Mesothelial cell of epicardium (in vitro differentiated cells): Measurements from ENCODE around the gene NQO1. TPM values are rescaled to one million over a fixed set of nuclear protein-coding genes. Genes with fewer than 3 reads are reported as not detected.

Experiments
- DNase-seq, 2 experiments: peaks; one replicate each; pipeline ENCODE4 v3.0.0; 2021; ENCODE audit warnings: low spot score in 2 of 2; ENCODE audit not compliant: unreplicated experiment in 2 of 2
- H3K27ac Mint-ChIP-seq: 2 replicates; pipeline ENCODE4 v1.8.0; 2021; ENCODE audit warnings: mixed read lengths
- H3K27me3 Mint-ChIP-seq: 2 replicates; pipeline ENCODE4 v1.8.0; 2021; ENCODE audit warnings: low read depth, mixed read lengths
- H3K36me3 Mint-ChIP-seq: 2 replicates; pipeline ENCODE4 v1.8.0; 2021; ENCODE audit warnings: mixed read lengths
- H3K4me1 Mint-ChIP-seq: 2 replicates; pipeline ENCODE4 v1.8.0; 2021; ENCODE audit warnings: mixed read lengths
- H3K4me3 Mint-ChIP-seq: 2 replicates; pipeline ENCODE4 v1.8.0; 2021; ENCODE audit warnings: mild to moderate bottlenecking, moderate library complexity, mixed read lengths
- H3K9me3 Mint-ChIP-seq: 2 replicates; pipeline ENCODE4 v1.8.0; 2021; ENCODE audit warnings: mixed read lengths
- total RNA-seq: library from RNA; stranded (reverse); gene quantifications from 3 replicates; pipeline ENCODE4 v1.2.1, GENCODE V29; 2021
- TF ChIP-seq, protein P1 (sequence below): fragments of 200-600 bp; sonication (generic); IDR thresholded peaks from one replicate; pipeline ENCODE4 v1.5.0; 2021; ENCODE audit warnings: antibody characterized with exemption; ENCODE audit not compliant: unreplicated experiment

NQO1 gene
- 30.9 to 33.3 TPM (median 31.8 TPM) in 3 replicates for total RNA-seq

DNA sequence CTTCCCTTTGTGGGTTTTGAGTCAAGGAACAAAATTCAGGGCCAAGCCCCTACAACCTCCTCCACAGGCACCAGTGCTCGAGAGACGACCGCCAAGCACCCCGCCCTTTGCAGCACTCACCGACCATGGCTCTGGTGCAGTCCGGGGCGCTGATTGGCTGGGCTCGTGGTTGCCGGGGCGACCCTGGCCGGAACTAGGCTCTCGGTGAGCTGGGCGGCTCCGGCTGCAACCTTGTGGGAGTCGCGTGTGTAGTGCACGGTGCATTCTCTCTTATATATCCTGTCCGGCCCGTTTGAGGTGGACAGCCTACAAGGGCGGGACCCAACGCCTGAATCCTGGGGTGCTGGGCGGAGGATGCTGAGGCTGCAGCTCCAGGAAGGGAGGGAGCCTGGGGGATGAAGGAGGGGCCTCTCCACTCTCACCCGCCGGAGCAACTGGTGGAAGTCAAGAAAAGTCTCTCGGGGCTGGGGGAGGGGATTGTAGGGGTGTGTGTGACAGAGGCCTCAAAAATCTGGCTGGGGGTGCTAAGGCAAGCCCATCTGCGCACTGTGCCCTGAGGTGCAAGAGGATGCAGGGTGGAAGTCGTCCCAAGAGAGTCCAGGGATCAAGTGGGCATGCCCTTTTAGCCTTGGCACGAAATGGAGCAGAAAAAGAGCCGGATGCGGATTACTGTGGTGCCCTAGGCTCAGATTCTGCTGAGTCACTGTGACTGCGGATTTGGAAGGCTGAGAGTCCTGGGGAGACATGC is at the start of gene NQO1:
NQO1 (minus strand) TSS at position 248 of the 748 bp plus-strand sequence; CDS start at position 127, 121 bp downstream.
- H3K4me3 Mint-ChIP-seq = peak within 1 kb of the TSS; percentile 78
- H3K36me3 Mint-ChIP-seq = peaks cover 2% of the 10 kb centered on the region
- TF ChIP-seq, protein P1, sequence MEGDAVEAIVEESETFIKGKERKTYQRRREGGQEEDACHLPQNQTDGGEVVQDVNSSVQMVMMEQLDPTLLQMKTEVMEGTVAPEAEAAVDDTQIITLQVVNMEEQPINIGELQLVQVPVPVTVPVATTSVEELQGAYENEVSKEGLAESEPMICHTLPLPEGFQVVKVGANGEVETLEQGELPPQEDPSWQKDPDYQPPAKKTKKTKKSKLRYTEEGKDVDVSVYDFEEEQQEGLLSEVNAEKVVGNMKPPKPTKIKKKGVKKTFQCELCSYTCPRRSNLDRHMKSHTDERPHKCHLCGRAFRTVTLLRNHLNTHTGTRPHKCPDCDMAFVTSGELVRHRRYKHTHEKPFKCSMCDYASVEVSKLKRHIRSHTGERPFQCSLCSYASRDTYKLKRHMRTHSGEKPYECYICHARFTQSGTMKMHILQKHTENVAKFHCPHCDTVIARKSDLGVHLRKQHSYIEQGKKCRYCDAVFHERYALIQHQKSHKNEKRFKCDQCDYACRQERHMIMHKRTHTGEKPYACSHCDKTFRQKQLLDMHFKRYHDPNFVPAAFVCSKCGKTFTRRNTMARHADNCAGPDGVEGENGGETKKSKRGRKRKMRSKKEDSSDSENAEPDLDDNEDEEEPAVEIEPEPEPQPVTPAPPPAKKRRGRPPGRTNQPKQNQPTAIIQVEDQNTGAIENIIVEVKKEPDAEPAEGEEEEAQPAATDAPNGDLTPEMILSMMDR = no peak
- peak within 1 kb of the TSS; percentile 97 for H3K27ac Mint-ChIP-seq
- H3K27me3 Mint-ChIP-seq = no peaks in the 10 kb centered on the region
- peaks cover 32% of the 10 kb centered on the region for H3K4me1 Mint-ChIP-seq
- no peaks in the 10 kb centered on the region for H3K9me3 Mint-ChIP-seq
- DNase-seq = peak; percentile 82 to 91

DNA sequence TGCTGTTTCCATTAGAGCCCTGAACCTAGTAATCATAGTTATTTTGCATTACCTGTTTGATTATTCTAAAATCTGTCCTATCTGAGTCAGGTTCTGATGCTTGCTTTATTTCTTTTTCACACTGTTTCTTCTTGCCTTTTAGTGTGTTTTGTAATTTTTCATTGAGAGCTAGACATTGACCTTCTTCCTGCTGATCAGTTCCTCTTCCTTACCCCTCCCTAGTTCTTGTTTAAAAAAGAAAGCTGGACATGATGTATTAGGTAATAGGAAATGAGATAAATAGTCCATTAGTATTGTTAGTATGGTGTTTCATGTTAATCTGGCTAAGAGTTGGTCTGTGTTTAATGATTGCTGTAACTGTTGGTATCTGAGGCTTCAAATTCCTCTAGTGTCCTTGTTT is 49.2 kb upstream of the NQO1 start:
- peaks cover 18% of the 10 kb centered on the region for H3K9me3 Mint-ChIP-seq
- TF ChIP-seq, protein P1 = no peak
- peaks cover 10% of the 10 kb centered on the region for H3K36me3 Mint-ChIP-seq
- no peak overlapping the region for H3K4me3 Mint-ChIP-seq
- DNase-seq = no peak
- no peak overlapping the region for H3K27ac Mint-ChIP-seq
- peaks cover 14% of the 10 kb centered on the region for H3K4me1 Mint-ChIP-seq
- no peaks in the 10 kb centered on the region for H3K27me3 Mint-ChIP-seq

DNA sequence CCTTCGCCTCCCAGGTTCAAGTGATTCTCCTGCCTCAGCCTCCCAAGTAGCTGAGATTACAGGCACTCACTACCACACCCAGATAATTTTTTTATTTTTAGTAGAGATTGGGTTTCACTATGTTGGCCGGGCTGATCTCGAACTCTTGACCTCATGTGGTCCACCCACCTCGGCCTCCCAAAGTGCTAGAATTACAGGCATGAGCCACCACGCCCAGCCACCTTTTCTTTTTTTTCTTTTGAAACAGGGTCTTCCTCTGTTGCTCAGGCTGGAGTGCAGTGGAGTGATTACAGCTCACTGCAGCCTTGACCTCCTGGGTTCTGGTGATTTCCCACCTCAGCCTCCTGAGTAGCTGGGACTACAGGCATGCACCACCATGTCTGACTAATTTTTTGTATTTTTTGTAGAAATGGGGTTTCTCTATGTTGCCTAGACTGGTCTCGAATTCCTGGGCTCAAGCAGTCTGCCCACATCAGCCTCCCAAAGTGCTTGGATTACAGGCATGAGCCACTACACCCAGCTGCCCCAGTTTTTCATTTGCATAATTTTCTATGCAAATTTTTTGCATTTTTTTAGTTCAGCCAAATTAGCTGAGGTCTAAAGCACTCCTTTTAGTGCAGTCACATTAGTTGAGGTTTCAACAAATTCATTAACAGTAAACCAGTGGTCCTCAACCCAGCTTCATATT is 47.0 kb upstream of the NQO1 start:
- peaks cover 7% of the 10 kb centered on the region for H3K4me1 Mint-ChIP-seq
- TF ChIP-seq, protein P1 = no peak
- H3K27ac Mint-ChIP-seq = no peak overlapping the region
- peaks cover 18% of the 10 kb centered on the region for H3K9me3 Mint-ChIP-seq
- no peak overlapping the region for H3K4me3 Mint-ChIP-seq
- no peaks in the 10 kb centered on the region for H3K27me3 Mint-ChIP-seq
- no peak for DNase-seq
- peaks cover 10% of the 10 kb centered on the region for H3K36me3 Mint-ChIP-seq

DNA sequence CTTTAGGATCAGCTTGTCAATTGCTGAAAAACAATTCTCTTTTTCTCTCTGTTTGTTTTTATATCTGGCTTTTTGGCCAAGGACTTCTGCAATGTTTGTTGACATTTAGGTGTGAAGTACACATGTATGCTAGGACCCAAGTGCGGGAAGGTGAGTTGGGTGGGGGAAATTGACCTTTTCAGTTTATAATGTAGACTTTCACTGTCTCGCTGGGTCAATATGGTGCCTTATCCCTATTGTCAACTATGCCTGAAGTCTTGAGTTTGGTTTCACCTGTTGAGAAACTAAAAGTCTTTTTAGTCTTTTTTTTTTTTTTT is 45.2 kb upstream of the NQO1 start:
- TF ChIP-seq, protein P1 = no peak
- H3K36me3 Mint-ChIP-seq = peaks cover 10% of the 10 kb centered on the region
- H3K27me3 Mint-ChIP-seq = no peaks in the 10 kb centered on the region
- DNase-seq = no peak
- H3K4me1 Mint-ChIP-seq = peaks cover 7% of the 10 kb centered on the region
- no peak overlapping the region for H3K27ac Mint-ChIP-seq
- H3K4me3 Mint-ChIP-seq = no peak overlapping the region
- H3K9me3 Mint-ChIP-seq = peaks cover 26% of the 10 kb centered on the region

DNA sequence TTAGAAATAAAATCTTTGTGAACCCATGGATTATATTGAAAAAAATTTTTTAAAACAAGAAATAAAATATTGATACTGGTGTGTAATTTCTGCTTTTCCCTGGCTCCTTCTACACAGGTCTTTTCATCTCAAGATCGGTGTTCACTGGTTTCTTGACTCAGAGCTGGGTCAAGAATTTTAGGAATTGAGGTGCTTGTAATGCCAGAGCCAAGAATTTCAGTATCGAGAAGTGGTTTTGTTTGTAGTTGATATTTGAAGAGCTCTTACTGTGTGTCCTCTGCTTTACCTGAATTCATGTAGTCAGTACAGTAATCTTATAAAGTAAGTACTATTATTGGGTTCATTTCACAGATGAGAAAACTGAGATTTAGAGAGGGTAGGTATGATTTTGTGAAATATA is 43.0 kb upstream of the NQO1 start:
- Mint-ChIP-seq H3K4me3 (no peak overlapping the region), H3K9me3 (peaks cover 8% of the 10 kb centered on the region), H3K36me3 (peaks cover 8% of the 10 kb centered on the region), H3K27ac (no peak overlapping the region), H3K4me1 (peaks cover 7% of the 10 kb centered on the region), H3K27me3 (no peaks in the 10 kb centered on the region)
- no peak for DNase-seq
- TF ChIP-seq, protein P1 = no peak
